ENCODE measurements around the gene NRN1L. TPM values are rescaled to one million over a fixed set of nuclear protein-coding genes. Genes with fewer than 3 reads are reported as not detected.

The NRN1L gene
- total and polyA plus RNA-seq, 2 donors (not counting 3 experiments of a cell fraction or from before 2014, with no cell fraction given) = 0.37 TPM; not detected in 1

DNA sequence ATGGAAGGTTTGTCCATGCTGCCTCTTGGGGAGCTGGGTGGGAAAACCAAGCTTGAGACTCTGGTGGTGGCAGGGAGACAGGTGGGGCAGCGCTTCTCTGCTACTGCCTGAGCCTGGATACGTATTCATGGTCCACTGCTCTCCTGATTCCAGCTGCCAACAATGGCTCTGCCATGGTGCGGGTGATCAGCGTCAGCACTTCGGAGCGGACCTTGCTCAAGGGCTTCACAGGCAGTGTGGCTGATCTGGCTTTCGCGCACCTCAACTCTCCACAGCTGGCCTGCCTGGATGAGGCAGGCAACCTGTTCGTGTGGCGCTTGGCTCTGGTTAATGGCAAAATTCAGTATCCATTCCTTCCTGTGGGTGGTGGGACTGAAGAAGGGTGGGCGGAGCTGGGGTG is 7.6 kb upstream of the NRN1L start:
- Histone ChIP-seq H3K4me2 (ENCODE audit: insufficient read depth, low read length) (no peak overlapping the region), H3K79me2 (ENCODE audit: control insufficient read depth, insufficient read depth, low read length) (peaks cover 35% of the 10 kb centered on the region), H2AFZ (ENCODE audit: low read depth, low read length) (no peak overlapping the region), H3K4me1 (ENCODE audit: control insufficient read depth, extremely low read depth, insufficient read depth, low read length) (peaks cover 15% of the 10 kb centered on the region), H3K9me1 (replicated peaks; ENCODE audit: control insufficient read depth, extremely low read depth, insufficient read depth, low read length) (no peaks in the 10 kb centered on the region), H3K36me3 (ENCODE audit: control insufficient read depth in 2 of 2, extremely low read depth in 1 of 2, insufficient read depth in 2 of 2, low read length in 2 of 2) (peaks cover 16 to 62% of the 10 kb centered on the region in 2 experiments), H3K9ac (replicated peaks; ENCODE audit: extremely low read depth, insufficient read depth, low read length) (no peak overlapping the region), H3K9me3 (replicated peaks; ENCODE audit: control insufficient read depth, insufficient read depth, low read length) (no peaks in the 10 kb centered on the region), H3K4me3 (replicated peaks in 1 of 3; ENCODE audit: insufficient read depth in 1 of 3, low read depth in 1 of 3, low read length in 3 of 3) (no peak overlapping the region), H3K27me3 (ENCODE audit: control insufficient read depth in 2 of 2, insufficient read depth in 2 of 2, low read length in 2 of 2) (no peaks in the 10 kb centered on the region), H3K27ac (ENCODE audit: insufficient read depth, low read depth, low read length) (no peak overlapping the region), H4K20me1 (replicated peaks; ENCODE audit: control insufficient read depth, extremely low read depth, insufficient read depth, low read length) (no peaks in the 10 kb centered on the region)
- intact Hi-C loops (cut with micrococcal nuclease) = no loop called here
- dilution Hi-C loops (cut with MboI; ENCODE audit: extremely low pct_ligation_motif_present, low sequenced_read_pairs) = no loop called here
- POLR2A ChIA-PET = no interaction called here
- DNase-seq (ENCODE audit: low read depth, low spot score) (no peak), FAIRE-seq (no peak)
- CTCF ChIA-PET = interaction anchor here (1.0 kb wide), 1 partner anchor 59 kb away, joined by 3 read pairs; the partner anchor contains the start of gene PSMB10
- no TSS peak for BruUV-seq (replicated peaks)
- TF ChIP-seq POLR2A (IDR thresholded peaks at IDR 0.05; ENCODE audit: low read depth, low read length) (no peak), JUN (IDR thresholded peaks at IDR 0.05; ENCODE audit: borderline replicate concordance, insufficient read depth, insufficient read length, low read depth) (no peak), EZH2 (IDR thresholded peaks at IDR 0.05; ENCODE audit: borderline replicate concordance, low read depth, low read length, severe bottlenecking) (no peak), MYC (IDR thresholded peaks at IDR 0.05; ENCODE audit: low read depth, low read length) (no peak)
- TF ChIP-seq, protein P1, sequence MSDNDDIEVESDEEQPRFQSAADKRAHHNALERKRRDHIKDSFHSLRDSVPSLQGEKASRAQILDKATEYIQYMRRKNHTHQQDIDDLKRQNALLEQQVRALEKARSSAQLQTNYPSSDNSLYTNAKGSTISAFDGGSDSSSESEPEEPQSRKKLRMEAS (IDR thresholded peaks at IDR 0.05; ENCODE audit: insufficient read depth, insufficient read length) = no peak
- TF ChIP-seq, protein P2, sequence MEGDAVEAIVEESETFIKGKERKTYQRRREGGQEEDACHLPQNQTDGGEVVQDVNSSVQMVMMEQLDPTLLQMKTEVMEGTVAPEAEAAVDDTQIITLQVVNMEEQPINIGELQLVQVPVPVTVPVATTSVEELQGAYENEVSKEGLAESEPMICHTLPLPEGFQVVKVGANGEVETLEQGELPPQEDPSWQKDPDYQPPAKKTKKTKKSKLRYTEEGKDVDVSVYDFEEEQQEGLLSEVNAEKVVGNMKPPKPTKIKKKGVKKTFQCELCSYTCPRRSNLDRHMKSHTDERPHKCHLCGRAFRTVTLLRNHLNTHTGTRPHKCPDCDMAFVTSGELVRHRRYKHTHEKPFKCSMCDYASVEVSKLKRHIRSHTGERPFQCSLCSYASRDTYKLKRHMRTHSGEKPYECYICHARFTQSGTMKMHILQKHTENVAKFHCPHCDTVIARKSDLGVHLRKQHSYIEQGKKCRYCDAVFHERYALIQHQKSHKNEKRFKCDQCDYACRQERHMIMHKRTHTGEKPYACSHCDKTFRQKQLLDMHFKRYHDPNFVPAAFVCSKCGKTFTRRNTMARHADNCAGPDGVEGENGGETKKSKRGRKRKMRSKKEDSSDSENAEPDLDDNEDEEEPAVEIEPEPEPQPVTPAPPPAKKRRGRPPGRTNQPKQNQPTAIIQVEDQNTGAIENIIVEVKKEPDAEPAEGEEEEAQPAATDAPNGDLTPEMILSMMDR (IDR thresholded peaks at IDR 0.05; ENCODE audit: extremely low read depth in 1 of 2, insufficient read depth in 1 of 2, low read depth in 1 of 2, low read length in 2 of 2) = no peak

DNA sequence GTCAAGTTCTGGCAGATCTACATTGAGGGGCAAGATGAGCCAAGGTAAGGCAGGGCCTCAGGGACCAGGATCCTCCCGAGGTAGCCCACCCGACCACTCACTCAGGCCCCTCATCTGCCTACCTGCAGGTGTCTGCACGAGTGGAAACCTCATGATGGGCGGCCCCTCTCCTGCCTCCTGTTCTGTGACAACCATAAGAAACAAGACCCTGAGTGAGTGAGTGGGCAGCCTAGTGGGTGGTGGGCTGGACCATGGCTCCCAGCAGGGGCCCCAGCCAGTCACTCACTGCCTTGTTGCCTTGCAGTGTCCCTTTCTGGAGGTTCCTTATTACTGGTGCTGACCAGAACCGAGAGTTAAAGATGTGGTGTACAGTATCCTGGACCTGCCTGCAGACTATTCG is 6.5 kb upstream of the NRN1L start:
- H3K36me3 ChIP-seq (ENCODE audit: control insufficient read depth in 2 of 2, extremely low read depth in 1 of 2, insufficient read depth in 2 of 2, low read length in 2 of 2) = peaks cover 19 to 73% of the 10 kb centered on the region in 2 experiments
- ChIA-PET POLR2A (interaction anchor here (1.2 kb wide), 1 partner anchor 32 kb away, joined by 4 read pairs; the partner anchor contains the start of gene NUTF2), CTCF (no interaction called here)

More for the DNA sequence above, 6.5 kb upstream of the NRN1L start:
- Histone ChIP-seq H2AFZ (ENCODE audit: low read depth, low read length) (no peak overlapping the region), H3K4me2 (ENCODE audit: insufficient read depth, low read length) (no peak overlapping the region), H3K4me1 (ENCODE audit: control insufficient read depth, extremely low read depth, insufficient read depth, low read length) (peaks cover 11% of the 10 kb centered on the region), H3K27me3 (ENCODE audit: control insufficient read depth in 2 of 2, insufficient read depth in 2 of 2, low read length in 2 of 2) (no peaks in the 10 kb centered on the region), H3K9me1 (replicated peaks; ENCODE audit: control insufficient read depth, extremely low read depth, insufficient read depth, low read length) (no peaks in the 10 kb centered on the region), H3K9me3 (replicated peaks; ENCODE audit: control insufficient read depth, insufficient read depth, low read length) (no peaks in the 10 kb centered on the region), H3K79me2 (ENCODE audit: control insufficient read depth, insufficient read depth, low read length) (peaks cover 32% of the 10 kb centered on the region), H3K4me3 (replicated peaks in 1 of 3; ENCODE audit: insufficient read depth in 1 of 3, low read depth in 1 of 3, low read length in 3 of 3) (no peak overlapping the region), H3K27ac (ENCODE audit: insufficient read depth, low read depth, low read length) (no peak overlapping the region), H3K9ac (replicated peaks; ENCODE audit: extremely low read depth, insufficient read depth, low read length) (no peak overlapping the region), H4K20me1 (replicated peaks; ENCODE audit: control insufficient read depth, extremely low read depth, insufficient read depth, low read length) (no peaks in the 10 kb centered on the region)
- DNase-seq (ENCODE audit: low read depth, low spot score) = no peak
- TF ChIP-seq POLR2AphosphoS5 (IDR thresholded peaks at IDR 0.05; ENCODE audit: insufficient read depth, low read depth, low read length) (no peak), EZH2 (IDR thresholded peaks at IDR 0.05; ENCODE audit: borderline replicate concordance, low read depth, low read length, severe bottlenecking) (no peak)
- TF ChIP-seq, protein P1 (IDR thresholded peaks at IDR 0.05; ENCODE audit: insufficient read depth, insufficient read length) = no peak
- no peak for FAIRE-seq
- intact Hi-C loops (cut with micrococcal nuclease) = no loop called here
- BruUV-seq (replicated peaks) = no TSS peak
- dilution Hi-C loops (cut with MboI; ENCODE audit: extremely low pct_ligation_motif_present, low sequenced_read_pairs) = no loop called here
